Spinal cord (tissue), 10 donors: ENCODE results near the gene COQ8B. TPM values are rescaled to one million over a fixed set of nuclear protein-coding genes. Genes with fewer than 3 reads are reported as not detected.

ENCODE experiments used
- DNase-seq, 6 donors: peaks; one replicate each; pipeline versions ENCODE4 v3.0.0 to v3.0.0-alpha.2; 2013 to 2015; ENCODE audit warnings: low spot score in 6 of 6, low read depth in 4 of 6
- H3K27ac ChIP-seq: one replicate; pipeline ENCODE4 v1.5.1; 2013; ENCODE audit warnings: low read depth, low read length, control low read depth
- H3K27me3 ChIP-seq: one replicate; pipeline ENCODE4 v1.6.1; 2013; ENCODE audit warnings: low read length; ENCODE audit not compliant: control insufficient read depth, insufficient read depth
- H3K36me3 ChIP-seq: one replicate; pipeline ENCODE4 v1.6.1; 2013; ENCODE audit warnings: low read length; ENCODE audit not compliant: control insufficient read depth, insufficient read depth
- H3K4me1 ChIP-seq: one replicate; pipeline ENCODE4 v1.6.1; 2013; ENCODE audit warnings: low read length; ENCODE audit not compliant: control insufficient read depth, insufficient read depth
- H3K4me3 ChIP-seq: one replicate; pipeline ENCODE4 v1.5.1; 2013; ENCODE audit warnings: low read depth, low read length, control low read depth
- H3K9me3 ChIP-seq: one replicate; pipeline ENCODE4 v1.6.1; 2013; ENCODE audit warnings: low read length; ENCODE audit not compliant: control insufficient read depth, insufficient read depth
- WGBS: methylation state at CpG from one replicate; pipeline ENCODE4 v1.1.5; 2013; ENCODE audit warnings: missing lambda C conversion rate; ENCODE audit not compliant: insufficient coverage; 5-methylcytosine and 5-hydroxymethylcytosine counted together
- polyA plus RNA-seq, 2 donors: library from polyadenylated mRNA; unstranded; fragments of 120-200 nt; gene quantifications; one replicate each; pipeline ENCODE4 v1.2.1, GENCODE V29; 2013; ENCODE audit not compliant: insufficient read length in 2 of 2
- small RNA-seq: library from RNA; depleted of rRNA; stranded (forward); fragments of <200 nt; gene quantifications from one replicate; pipeline ENCODE3, GENCODE V24; 2014; ENCODE audit warnings: low replicate concordance
- total RNA-seq, 2 donors: library from RNA; depleted of rRNA in 1 of 2; stranded (reverse); fragments of 120-200 nt in 1 of 2; fragments of >200 nt in 1 of 2; gene quantifications; one replicate each; pipeline versions ENCODE4 v1.2.3 to v1.2.4, GENCODE V29; 2013 to 2014
- donor health status: healthy.

The COQ8B gene
- total and polyA plus RNA-seq, 4 donors, result 25.7 to 47.9 (median 43.6) TPM

DNA sequence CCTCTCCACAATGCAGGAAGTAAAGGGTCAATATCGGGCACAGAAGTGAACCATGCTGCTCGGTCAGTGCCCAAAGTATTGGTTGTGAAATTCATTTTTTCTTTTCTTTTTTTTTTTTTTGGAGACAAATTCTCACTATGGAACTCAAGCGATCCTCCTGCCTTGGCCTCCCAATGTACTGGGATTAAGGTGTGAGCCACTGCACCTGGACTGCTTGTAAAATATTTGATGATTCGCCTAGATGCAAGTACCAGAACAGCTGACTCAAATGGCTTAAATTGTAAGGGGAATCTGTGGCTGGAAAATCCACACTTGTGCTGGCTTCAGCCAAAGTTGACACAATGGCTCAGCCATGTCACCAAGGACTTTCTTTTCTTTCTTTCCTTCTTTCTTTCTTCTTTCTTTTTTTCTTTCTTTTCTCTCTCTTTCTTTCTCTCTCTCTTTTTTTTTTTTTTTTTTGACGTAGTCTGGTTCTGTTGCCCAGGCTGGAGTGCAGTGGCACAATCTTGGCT is 69.9 kb downstream of the COQ8B start:
- Histone ChIP-seq H3K36me3 (no peaks in the 10 kb centered on the region), H3K27ac (peak overlapping the region; percentile 67), H3K9me3 (no peaks in the 10 kb centered on the region), H3K4me1 (peaks cover 16% of the 10 kb centered on the region), H3K4me3 (no peak overlapping the region), H3K27me3 (no peaks in the 10 kb centered on the region)
- DNase-seq, result no peak
- WGBS, result 100% methylated on average over 1 of the region's 5 CpGs

DNA sequence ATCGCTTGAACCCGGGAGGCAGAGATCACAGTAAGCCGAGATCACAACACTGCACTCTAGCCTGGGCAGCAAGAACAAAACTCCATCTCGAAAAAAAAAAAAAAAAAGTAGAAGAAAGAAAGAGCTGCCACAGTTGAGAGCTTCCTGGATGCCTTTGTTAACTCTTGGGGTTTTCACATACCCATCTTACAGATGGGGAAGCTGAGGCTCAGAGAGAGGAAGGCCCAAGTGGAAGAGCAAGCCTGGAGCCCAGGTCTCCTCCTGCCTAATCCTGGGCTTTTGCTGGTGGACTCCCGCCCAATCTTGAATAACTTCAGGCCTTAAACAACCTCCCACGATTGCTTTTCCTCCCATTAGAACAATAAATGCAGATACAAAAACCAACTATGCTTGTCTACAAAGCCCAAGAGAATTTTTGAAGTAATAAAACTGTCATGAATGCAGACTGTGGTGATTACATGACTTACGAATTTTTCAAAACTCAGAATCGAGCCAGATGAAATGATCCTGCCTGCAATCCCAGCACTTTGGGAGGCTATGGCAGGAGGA is 73.9 kb downstream of the COQ8B start:
- WGBS, result 78% methylated on average over 3 of the region's 8 CpGs
- Histone ChIP-seq H3K4me1 (peaks cover 16% of the 10 kb centered on the region), H3K27ac (no peak overlapping the region), H3K27me3 (no peaks in the 10 kb centered on the region), H3K9me3 (no peaks in the 10 kb centered on the region), H3K36me3 (no peaks in the 10 kb centered on the region), H3K4me3 (no peak overlapping the region)
- DNase-seq, result no peak

DNA sequence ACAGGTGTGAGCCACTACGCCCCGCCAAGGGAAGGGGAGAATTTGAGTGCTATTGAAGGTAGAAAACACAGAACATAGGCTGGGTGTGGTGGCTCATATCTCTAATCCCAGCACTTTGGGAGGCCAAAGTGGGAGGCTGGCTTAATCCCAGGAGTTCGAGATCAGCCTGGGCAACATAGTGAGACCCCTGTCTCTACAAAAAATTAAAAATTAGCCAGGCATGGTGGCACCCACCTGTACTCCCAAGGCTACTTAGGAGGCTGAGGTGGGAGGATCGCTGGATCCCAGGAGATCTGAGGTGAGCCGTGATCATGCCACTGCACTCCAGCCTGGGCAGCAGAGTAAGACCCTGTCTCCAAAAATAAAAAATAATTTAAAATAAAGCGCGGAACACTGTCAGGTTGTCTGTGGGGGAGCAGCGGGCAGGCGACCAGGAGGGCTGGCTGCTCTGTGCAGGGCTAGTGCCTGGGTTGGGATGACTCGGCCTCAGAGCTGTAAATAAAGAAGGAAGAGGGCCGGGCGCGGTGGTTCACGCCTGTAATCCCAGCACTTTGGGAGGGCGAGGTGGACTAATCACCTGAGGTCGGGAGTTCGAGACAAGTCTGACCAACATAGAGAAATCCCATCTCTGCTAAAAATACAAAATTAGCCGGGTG is 74.5 kb downstream of the COQ8B start:
- Histone ChIP-seq H3K4me3 (no peak overlapping the region), H3K4me1 (peaks cover 16% of the 10 kb centered on the region), H3K27me3 (no peaks in the 10 kb centered on the region), H3K9me3 (no peaks in the 10 kb centered on the region), H3K27ac (no peak overlapping the region), H3K36me3 (no peaks in the 10 kb centered on the region)
- 98% methylated on average over 9 of the region's 18 CpGs for WGBS
- no peak for DNase-seq

Small RNA genes within 50 kb of the gene (small RNA-seq; reads per million reads assigned to genes)
- not detected for gene RNU6-195P

Other genes with a start within 250 kb of the COQ8B start
- gene SPTBN4, start 249.9 kb downstream of the COQ8B start, total RNA-seq, result 10 to 100 TPM; 13.9 to 24.2 TPM
- 10 to 100 TPM; 31.9 to 43.8 TPM for gene SPTBN4, start 249.9 kb downstream of the COQ8B start, polyA plus RNA-seq
- gene SHKBP1, start 140.0 kb downstream of the COQ8B start, total RNA-seq, result 10 to 100 TPM in 1 of 2 donors, 1 to 10 TPM in 1; 9.6 to 11.8 TPM
- gene SHKBP1, start 140.0 kb downstream of the COQ8B start, polyA plus RNA-seq, result 10 to 100 TPM; 36.9 to 43.1 TPM
- gene LTBP4, start 115.5 kb downstream of the COQ8B start, total RNA-seq, result 10 to 100 TPM; 57.6 to 82.0 TPM
- 100 to 1,000 TPM in 1 of 2 donors, 10 to 100 TPM in 1; 57.5 to 141 TPM for gene LTBP4, start 115.5 kb downstream of the COQ8B start, polyA plus RNA-seq
- 10 to 100 TPM; 19.0 to 23.7 TPM for gene NUMBL, start 26.2 kb downstream of the COQ8B start, total RNA-seq
- gene NUMBL, start 26.2 kb downstream of the COQ8B start, polyA plus RNA-seq, result 10 to 100 TPM; 46.6 to 66.5 TPM
- 1 to 10 TPM; 6.3 to 8.2 TPM for gene ITPKC, start 226 bp upstream of the COQ8B start, total RNA-seq
- 10 to 100 TPM; 10.9 to 12.0 TPM for gene ITPKC, start 226 bp upstream of the COQ8B start, polyA plus RNA-seq
- 1 to 10 TPM; 1.6 to 2.1 TPM for gene ACTMAP, start 33.6 kb upstream of the COQ8B start, total RNA-seq
- 10 to 100 TPM; 10.2 to 16.3 TPM for gene ACTMAP, start 33.6 kb upstream of the COQ8B start, polyA plus RNA-seq
- gene SNRPA, start 34.3 kb upstream of the COQ8B start, total RNA-seq, result 10 to 100 TPM; 21.7 to 35.9 TPM
- gene SNRPA, start 34.3 kb upstream of the COQ8B start, polyA plus RNA-seq, result 10 to 100 TPM; 73.2 to 86.4 TPM
- gene MIA, start 58.6 kb upstream of the COQ8B start, total RNA-seq, result 10 to 100 TPM in 1 of 2 donors, 1 to 10 TPM in 1; 7.9 to 20.2 TPM
- 10 to 100 TPM in 1 of 2 donors, 1 to 10 TPM in 1; 8.5 to 19.8 TPM for gene MIA, start 58.6 kb upstream of the COQ8B start, polyA plus RNA-seq
- 10 to 100 TPM; 13.1 to 20.6 TPM for gene RAB4B, start 61.4 kb upstream of the COQ8B start, total RNA-seq
- gene RAB4B, start 61.4 kb upstream of the COQ8B start, polyA plus RNA-seq, result 10 to 100 TPM; 49.8 to 50.8 TPM
- 100 to 1,000 TPM in 1 of 2 donors, 10 to 100 TPM in 1; 37.6 to 105 TPM for gene EGLN2, start 82.3 kb upstream of the COQ8B start, total RNA-seq
- 100 to 1,000 TPM in 1 of 2 donors, 10 to 100 TPM in 1; 93.3 to 106 TPM for gene EGLN2, start 82.3 kb upstream of the COQ8B start, polyA plus RNA-seq
- gene CYP2A6, start 133.6 kb upstream of the COQ8B start, total RNA-seq, result under 1 TPM in 1 of 2 donors, not detected in 1; 0.50 TPM
- 1 to 10 TPM in 1 of 2 donors, under 1 TPM in 1; 0.48 to 1.9 TPM for gene CYP2A6, start 133.6 kb upstream of the COQ8B start, polyA plus RNA-seq
- gene CYP2A7, start 165.3 kb upstream of the COQ8B start, total RNA-seq, result under 1 TPM in 1 of 2 donors, not detected in 1; 0.10 TPM
- 1 to 10 TPM in 1 of 2 donors, under 1 TPM in 1; 0.78 to 1.4 TPM for gene CYP2A7, start 165.3 kb upstream of the COQ8B start, polyA plus RNA-seq